GM18498 (cell line): ENCODE data around the gene STIMATE.

Experiments used
- ATAC-seq: cut with Tn5 transposase; IDR thresholded peaks from one replicate; pipeline ENCODE4 v1.9.1; 2021; ENCODE audit warnings: mild to moderate bottlenecking, moderate library complexity; ENCODE audit not compliant: unreplicated experiment

STIMATE gene

DNA sequence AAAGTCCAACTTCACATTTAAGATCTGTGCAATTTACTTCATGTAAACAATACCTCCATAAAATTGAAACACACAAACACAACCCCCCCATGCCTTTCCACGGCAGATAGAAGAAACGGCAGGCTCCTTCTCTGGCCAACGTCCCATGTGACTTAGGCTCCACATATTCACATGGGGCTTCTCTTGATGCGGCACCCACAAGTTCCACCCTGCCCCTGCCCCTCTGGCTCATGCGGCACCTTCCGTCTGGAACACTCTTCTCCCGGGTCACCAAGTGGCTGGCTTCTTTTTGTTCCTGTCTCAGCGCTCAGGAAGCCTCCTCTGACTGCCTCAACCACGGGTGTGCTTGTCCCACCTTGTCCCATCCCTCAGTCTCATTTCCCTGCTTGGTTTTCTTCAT lies 25.6 kb downstream of the STIMATE start:
- no peak for ATAC-seq

- no peak for ATAC-seq
Measured at GRCh38 chr3:52870471-52870870, 26.9 kb downstream of the STIMATE start.

- ATAC-seq = no peak
Measured at GRCh38 chr3:52866427-52866826, 30.9 kb downstream of the STIMATE start.

- no peak for ATAC-seq
Measured at GRCh38 chr3:52865994-52866393, 31.4 kb downstream of the STIMATE start.

- no peak for ATAC-seq
Measured at GRCh38 chr3:52860424-52860768, 37.0 kb downstream of the STIMATE start.

- no peak for ATAC-seq
Measured at GRCh38 chr3:52859686-52860423, 37.5 kb downstream of the STIMATE start.

DNA sequence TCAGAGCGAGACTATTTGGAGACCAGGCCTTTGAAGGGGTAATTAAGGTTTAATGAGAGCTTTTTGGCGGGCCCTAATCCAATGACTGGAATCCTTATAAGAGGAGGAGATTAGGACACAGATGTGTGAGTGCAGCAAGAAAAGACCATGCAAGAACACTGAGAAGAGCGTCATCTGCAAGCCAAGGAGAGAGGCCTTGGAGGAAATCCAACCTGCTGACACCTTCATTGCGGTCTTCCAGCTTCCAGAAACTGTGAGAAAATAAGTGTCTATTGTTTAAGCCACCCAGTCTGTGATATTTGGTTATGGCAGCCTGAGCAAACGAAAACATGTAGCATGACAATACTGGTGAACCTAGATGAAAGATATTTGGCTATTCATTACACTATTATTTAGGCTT lies 39.5 kb downstream of the STIMATE start:
- no peak for ATAC-seq

DNA sequence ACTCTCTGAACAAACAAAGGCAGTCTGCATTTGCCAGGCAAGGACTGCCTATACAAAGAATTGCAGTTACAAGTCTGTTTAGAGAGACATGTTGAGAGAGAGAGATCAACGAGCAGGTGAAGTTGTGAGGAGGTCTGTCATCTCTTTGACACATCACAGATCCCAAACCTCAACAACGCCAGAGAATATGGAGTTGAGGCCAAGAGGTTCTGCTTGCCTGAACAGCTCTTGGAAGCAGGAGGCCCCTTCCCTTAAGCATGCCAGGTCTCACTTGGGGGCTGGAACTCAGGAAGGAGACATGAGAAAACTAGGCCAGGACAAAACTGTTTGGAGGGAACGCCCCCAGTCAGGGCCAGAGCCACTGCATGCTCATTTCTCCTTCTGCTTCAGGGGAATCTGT lies 40.2 kb downstream of the STIMATE start:
- ATAC-seq = no peak

DNA sequence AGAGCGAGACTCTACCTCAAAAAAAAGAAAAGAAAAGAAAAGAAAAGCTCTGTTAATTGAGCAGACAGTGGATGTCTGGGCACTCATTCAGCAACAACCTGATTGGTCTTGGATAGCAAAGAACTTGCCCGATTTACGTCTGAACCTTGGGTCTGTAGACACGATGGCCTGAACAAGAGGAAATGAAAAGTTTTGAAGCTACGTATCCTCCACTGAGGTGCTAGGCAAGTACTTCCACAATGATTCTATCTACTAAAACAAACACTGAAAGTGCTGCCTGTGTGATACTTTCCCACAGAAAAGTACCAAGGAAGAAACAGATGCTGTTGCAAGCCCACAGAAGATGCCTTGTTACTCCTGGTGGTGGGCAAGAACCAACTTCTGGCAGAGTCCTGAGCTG lies 40.7 kb downstream of the STIMATE start:
- no peak for ATAC-seq

DNA sequence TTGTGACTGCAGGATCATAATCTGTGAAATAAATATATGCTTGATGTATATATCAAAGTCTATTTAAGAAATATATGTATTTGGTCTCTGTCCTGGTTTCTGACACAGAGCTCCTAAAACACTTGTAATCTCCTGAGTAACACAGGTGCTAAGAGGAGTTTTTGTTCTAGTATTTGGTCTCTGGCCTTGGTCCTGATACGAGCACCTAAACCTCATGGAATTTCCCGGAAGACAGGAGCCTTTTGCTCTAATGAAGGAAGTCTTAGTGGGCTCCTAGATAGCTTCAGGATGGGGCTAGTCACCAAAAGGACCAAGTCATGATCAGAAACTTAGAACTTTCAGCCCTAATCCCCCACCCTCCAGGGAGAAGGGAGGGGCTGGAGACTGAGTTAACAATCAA lies 43.3 kb downstream of the STIMATE start:
- no peak for ATAC-seq

DNA sequence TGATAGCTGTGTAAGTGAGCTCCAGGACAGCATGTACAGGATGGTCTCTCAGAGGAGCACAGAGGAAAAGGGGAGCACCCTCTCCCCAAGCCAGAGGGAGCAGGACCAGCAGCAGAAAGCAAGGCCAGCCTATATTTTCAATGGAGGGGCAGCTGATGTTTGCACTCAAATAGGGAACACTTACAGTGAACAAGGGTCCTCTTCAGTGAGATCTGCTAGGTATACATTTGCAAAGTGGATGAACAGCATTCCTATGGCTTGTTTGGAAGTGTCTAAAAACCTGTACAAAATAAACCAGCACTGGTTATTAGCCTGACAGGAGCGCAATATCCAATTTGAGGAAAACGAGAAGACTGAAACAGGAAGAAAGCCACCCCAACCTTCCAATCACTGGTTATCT lies 44.9 kb downstream of the STIMATE start:
- no peak for ATAC-seq

- no peak for ATAC-seq
Measured at GRCh38 chr3:52851348-52851747, 46.0 kb downstream of the STIMATE start.

GRCh38 chr3:52849656-52850055 lies 47.7 kb downstream of the STIMATE start:
- ATAC-seq = no peak

- ATAC-seq = no peak
Measured at GRCh38 chr3:52848617-52849016, 48.7 kb downstream of the STIMATE start.

DNA sequence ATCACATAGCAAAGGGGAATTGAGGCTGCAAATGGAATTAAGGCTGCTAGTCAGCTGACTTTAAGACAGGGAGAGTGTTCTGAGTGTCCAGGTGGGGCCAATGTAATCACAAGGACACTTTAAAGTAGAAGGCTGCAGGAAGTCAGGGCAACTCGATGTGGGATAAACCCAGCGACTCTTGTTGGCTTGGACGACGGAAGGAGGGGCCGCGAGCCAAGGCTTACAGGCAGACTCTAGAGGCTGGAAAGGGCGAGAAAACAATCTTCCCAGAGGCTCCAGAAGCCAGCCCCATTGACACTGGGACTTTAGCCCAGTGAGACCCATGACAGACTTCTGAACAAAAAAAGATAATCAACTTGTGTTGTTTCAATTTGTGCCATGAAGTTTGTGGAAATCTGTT lies 49.6 kb downstream of the STIMATE start:
- no peak for ATAC-seq

DNA sequence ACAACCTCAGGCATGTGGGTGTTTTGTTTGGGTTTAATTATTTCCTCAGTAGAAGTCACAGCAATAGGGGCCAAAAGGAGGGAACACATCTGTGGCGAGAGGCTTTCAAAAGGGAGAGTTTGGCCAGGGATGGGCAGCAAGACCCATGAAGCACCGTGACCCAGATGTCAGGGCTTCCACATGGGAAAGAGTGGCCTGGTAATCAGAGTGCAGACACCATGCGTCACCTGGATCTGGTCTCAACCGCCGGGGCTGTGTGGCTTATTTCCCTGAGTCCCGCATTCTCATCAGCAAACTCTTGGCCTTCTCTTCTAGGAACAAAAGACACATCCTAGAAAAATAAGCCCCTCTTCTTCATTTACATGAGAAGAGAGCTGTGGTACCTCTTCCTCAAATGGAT lies 50.1 kb downstream of the STIMATE start:
- ATAC-seq = no peak

DNA sequence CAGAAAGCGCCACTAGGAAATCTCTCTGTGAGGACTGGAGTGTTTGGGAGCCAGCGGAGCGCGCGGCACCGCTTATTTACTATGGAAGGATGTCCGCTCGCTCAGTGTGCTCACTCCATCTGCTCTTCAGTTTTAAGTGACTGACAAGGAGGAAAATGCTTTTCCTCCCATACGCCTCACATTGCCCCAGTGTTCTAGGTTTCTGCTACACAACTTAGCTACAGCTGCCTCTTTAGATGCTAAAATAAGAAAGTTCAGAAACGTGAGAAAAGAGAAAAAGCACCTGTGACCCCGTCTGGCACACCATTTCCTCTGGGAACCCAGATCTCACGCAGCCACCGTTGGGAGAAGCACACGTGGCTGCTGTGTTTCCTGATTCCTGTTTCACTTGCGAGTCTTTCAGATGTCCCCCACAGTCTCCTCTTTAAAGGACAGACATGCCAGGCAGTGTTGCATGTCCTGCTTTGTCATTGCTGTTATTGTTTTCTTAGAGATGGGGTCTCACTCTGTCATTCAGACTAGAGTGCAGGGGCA lies 50.8 kb downstream of the STIMATE start:
- ATAC-seq = no peak

DNA sequence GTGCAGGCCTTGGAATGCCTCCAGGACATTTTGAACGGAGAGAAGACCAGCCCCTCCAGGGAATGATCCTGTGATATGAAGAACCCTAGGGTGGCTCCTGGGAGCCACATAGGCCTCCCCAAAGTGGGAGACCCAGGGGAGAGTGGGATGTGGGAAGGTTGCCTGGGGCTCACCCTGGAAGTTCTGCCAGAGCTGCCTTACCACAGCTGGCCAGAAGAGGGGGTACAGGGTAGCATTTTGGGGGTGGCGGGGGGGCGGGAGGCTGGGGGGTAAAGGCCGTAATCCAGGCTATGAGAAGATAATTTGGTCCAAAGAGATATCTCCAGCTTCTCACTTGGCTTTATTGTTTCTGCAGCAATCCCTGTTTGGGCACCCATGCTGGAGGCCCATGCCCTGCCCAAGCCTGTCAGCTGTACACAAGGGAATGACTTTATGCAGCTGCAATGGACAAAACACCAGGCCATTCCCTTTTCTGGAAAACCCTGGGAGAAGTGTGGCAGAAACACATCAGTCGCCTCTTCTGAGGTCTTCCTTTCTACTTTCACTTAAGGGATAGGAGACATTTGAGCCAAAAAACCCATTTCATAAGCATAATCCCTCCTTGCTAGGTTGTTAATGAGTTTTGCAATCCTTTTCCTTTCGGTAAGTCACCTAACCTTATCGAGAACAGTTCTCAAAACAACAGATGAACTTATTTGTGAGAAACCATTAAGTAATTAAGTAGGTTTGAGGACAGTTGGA lies 51.5 kb downstream of the STIMATE start:
- ATAC-seq = no peak

DNA sequence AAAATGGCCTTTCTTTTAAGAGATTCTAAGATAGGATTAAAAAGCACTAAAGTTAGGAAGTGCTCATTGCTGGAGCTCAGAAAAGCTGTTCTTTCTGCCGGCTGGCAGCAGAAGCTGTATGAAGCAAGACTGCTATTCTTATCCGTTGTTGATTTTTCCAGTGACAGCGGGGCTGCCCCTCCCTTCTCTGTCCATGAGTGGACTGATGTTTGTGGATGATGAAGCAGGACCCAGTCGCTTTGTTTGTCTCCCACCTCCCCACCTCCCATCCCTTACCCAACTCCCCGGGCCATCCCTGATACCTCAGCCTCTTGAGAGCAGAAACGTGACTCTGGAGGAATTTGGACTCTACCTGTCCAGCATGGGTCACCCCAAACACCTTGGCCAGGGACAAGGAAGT lies 52.2 kb downstream of the STIMATE start:
- no peak for ATAC-seq

GRCh38 chr3:52844290-52844975 lies 52.9 kb downstream of the STIMATE start:
- ATAC-seq = no peak

DNA sequence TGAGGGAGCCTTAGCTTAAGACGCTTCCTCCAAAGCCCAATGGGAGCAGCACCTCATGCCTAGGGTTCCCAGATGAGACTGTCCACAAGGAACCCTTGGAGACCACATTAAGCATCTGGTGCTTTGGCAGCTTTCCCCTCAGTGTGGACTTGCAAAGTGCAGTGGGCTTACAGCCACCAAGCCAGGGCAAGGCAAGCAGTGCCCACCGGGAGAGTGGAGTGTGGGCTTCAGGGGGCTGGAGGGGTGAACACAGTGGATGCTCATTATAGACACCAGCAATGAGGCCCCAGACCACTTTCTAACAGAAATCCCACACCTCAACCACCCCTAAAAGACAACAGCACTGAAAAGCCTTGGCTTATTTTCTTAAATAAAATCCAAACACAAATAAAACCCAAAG lies 53.5 kb downstream of the STIMATE start:
- no peak for ATAC-seq
